Skin epidermis (tissue), 12 donors: ENCODE measurements around the gene KCNE4.
A peak's percentile ranks its signal among the peaks of the same experiment; 100 is the strongest.

Experiments used
- H3K27ac ChIP-seq, 21 experiments: fragments of 200-600 bp; sonication (generic) in 11 of 21; one replicate each; pipeline ENCODE4 v1.5.0; 2020; ENCODE audit warnings: mild to moderate bottlenecking in 3 of 21, inconsistent platforms in 2 of 21, moderate library complexity in 2 of 21
- H3K4me3 ChIP-seq, 7 experiments: fragments of 200-600 bp; sonication (generic) in 2 of 7; one replicate each; pipeline ENCODE4 v1.5.0; 2020; ENCODE audit warnings: inconsistent platforms in 2 of 7, mild to moderate bottlenecking in 2 of 7, moderate library complexity in 1 of 7

The KCNE4 gene

DNA sequence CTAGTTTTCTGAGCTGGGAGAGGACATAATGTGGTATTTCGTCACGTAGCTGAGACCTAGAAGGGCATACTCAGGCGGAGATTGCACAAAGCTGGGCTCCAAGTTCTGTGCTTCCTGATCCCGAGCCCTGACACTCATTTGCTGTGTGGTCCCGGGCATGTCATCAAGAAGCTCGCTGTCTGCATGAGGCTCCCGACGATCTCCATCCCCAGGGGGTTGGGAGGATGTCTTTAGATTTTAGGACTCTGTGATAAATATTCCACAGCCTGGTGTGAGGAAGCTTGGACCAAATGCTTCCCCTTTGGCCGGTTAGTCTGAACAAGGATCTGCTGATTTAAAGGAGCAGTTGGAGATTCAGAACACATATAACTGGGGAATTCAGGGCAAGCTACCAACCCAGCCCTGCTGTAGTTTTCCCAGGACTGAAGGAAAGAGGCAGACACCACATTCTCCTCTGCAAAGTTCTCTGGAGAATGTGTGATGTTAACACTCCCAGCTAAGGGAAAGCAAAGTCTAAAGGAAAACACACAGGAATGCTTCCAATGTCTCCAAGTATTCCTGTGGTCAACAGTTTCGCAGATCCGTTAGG, 2.3 kb downstream of the KCNE4 start:
- Histone ChIP-seq H3K27ac (peak overlapping the region in 16 of 21 experiments; percentile 11 to 80 (median 71)), H3K4me3 (peak overlapping the region in 2 of 7 experiments; percentile 23 to 29)

DNA sequence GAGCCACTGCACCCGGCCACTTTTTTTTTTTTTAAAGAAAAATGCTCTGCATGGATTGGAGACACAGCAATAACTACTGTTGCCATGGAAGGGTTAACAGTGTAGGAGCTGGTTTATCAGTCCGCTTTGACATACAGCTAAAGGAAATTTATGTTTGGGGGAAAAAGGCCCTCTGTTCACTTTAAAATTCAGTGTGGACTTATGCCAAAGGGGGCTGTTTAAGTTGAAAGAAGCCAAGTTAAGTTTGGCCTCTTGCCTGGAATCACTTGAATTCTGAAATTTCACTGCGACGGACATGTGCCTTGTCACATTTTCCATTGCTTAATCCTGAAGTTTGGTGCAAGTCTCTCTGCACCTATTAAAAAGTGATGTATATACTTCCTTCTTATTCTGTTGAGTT, 3.1 kb downstream of the KCNE4 start:
- H3K27ac ChIP-seq: peak overlapping the region in 8 of 21 experiments; percentile 39 to 80 (median 78)
- peak overlapping the region in 1 of 7 experiments; percentile 29 for H3K4me3 ChIP-seq

DNA sequence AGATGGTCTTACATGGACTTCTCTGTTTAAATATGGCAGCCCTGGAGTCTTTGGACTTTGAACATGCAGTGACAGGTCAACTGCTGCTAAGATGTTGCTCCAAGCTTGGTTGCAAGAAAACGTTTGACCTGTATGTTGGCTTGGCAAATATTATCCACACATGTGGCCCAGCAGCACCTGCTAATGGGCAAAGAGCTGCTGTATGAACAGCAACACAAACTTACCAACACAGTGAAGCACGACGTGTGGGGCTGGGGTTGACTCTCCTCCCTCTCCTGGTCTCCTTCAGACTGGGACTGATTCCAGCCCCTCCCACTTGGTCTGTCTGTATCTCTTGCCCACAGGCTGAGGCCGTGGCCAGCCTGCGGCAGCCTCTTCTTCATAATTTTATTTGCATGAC, 3.8 kb downstream of the KCNE4 start:
- Histone ChIP-seq H3K4me3 (no peak overlapping the region), H3K27ac (peak overlapping the region in 12 of 21 experiments; percentile 4 to 80 (median 49))

DNA sequence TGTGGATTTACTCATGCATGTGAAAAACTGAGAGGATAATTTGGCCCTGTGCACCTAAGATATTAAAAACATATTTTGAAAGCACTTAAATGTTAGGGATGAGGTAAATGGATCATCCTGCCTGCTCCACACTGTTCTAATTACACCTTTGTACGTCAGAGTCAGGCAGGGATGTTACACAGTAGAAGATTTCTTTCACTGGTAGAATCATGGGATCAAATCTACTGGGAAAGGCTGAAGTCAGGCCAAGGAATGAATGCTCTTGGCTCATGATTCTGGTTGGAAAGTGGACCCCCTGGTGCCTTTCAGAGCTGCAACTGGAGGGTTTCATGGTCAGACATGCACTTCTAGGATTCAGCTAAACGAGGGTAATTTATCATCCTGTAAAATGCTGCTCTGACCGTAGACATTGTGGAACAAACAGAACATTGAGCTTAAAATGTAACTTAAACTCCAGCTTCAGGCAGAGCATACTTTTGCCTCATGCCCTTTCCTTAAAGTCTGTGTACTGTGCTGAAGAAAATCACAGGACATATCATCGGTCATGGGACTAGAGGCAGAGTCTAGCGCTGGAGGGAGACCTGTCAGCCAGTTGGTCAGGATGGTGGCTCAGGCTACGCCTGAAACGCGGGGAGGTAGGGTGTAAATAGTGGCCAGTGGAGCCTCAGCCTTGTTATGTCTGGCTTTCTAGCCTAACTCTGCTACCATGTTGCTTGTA, 4.9 kb downstream of the KCNE4 start:
- H3K4me3 ChIP-seq: no peak overlapping the region
- peak overlapping the region in 13 of 21 experiments; percentile 26 to 80 (median 51) for H3K27ac ChIP-seq

- peak overlapping the region in 7 of 21 experiments; percentile 29 to 80 (median 55) for H3K27ac ChIP-seq
- H3K4me3 ChIP-seq: no peak overlapping the region
Measured at GRCh38 chr2:223057569-223057968, 5.6 kb downstream of the KCNE4 start.

- no peak overlapping the region for H3K4me3 ChIP-seq
- H3K27ac ChIP-seq: no peak overlapping the region
Measured at GRCh38 chr2:223058952-223059716, 7.1 kb downstream of the KCNE4 start.

- H3K4me3 ChIP-seq: no peak overlapping the region
Measured at GRCh38 chr2:223060201-223060825, 8.3 kb downstream of the KCNE4 start.

DNA sequence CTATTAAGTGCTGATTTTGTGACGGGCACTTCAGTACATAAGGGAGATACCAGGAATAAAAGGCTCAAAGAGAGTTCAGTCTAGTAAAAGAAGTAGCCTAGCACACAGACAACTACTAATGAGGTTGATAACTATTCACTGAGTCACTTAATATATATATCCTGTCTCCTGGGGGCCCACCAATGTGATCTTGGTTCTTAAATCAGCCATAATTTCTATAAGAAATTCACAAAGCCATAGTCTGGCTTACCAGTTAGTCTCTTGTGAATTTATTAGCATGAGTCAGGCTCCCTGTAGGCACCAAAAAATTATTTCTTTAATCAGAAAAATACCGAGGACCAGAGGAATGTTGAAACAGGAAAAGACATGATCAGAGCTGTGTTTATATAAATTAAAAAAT, 10.4 kb downstream of the KCNE4 start:
- H3K27ac ChIP-seq: peak overlapping the region in 3 of 21 experiments; percentile 16 to 59 (median 27)
- H3K4me3 ChIP-seq: no peak overlapping the region

More at GRCh38 chr2:223060201-223060825, 8.3 kb downstream of the KCNE4 start:
- H3K27ac ChIP-seq: no peak overlapping the region

- Histone ChIP-seq H3K27ac (no peak overlapping the region), H3K4me3 (no peak overlapping the region)
Measured at GRCh38 chr2:223065107-223065506, 13.1 kb downstream of the KCNE4 start.

DNA sequence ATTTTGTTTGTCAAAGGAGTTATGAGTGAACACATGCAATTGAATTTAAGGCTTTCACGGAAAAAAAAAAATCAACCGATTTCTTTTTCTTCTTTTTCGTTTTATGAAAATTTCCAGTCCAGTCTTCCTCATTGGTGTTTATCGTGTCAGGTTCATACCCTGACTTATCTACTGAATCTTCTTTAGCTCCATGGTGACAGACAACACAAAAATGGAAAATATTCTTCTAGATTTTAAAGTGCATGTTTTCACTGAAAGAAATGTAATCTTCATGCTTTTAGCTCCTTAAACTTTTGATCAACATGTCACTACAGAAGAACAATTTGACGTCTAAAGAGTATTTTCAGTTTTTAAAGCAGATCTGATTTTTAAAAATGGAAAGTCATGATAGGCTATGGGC, 14.7 kb downstream of the KCNE4 start:
- H3K4me3 ChIP-seq: no peak overlapping the region

DNA sequence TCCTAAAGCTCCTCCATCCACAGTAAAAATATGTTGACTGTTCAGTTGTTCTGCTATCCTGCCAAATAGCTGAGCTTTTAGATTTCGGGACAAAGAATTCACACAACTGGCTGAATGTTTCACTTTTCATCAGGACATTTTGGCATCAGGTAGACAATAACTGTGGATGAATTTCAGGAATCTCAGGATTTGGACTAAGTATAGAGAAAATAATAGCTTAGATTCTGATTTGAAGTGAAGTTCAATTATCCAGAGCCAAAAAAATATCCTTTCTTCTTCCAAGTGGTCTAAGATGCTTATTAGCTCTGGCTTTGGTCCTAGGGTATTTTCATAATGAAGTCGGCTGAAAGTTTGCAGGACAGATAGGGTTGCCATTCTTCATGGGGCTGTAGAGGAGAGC, 16.1 kb downstream of the KCNE4 start:
- H3K27ac ChIP-seq: no peak overlapping the region
- no peak overlapping the region for H3K4me3 ChIP-seq

More for the DNA sequence above, 14.7 kb downstream of the KCNE4 start:
- no peak overlapping the region for H3K27ac ChIP-seq

- Histone ChIP-seq H3K27ac (no peak overlapping the region), H3K4me3 (no peak overlapping the region)
Measured at GRCh38 chr2:223069465-223069864, 17.5 kb downstream of the KCNE4 start.

- Histone ChIP-seq H3K27ac (no peak overlapping the region), H3K4me3 (no peak overlapping the region)
Measured at GRCh38 chr2:223069988-223070387, 18.0 kb downstream of the KCNE4 start.

DNA sequence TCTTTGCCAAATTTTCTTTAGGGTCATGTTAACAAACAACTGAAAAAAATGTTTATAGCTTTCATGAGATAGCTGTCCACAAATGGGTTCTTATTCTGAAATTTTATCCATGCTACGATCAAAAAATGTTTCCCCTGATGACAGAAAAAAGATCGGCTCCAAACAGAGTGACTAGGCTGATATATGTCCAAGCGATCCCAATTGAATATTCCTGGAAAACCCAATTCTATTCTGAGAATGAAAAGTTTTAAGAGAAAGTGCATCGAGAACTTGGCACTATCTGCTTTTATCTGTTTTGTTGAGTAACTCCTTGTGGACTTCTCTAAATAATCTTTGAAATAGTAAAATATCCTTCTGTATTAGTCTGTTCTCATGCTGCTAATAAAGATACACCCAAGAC, 19.1 kb downstream of the KCNE4 start:
- Histone ChIP-seq H3K27ac (no peak overlapping the region), H3K4me3 (no peak overlapping the region)

- H3K27ac ChIP-seq: peak overlapping the region in 2 of 21 experiments; percentile 7 to 16
- H3K4me3 ChIP-seq: no peak overlapping the region
Measured at GRCh38 chr2:223072826-223073225, 20.8 kb downstream of the KCNE4 start.

- Histone ChIP-seq H3K27ac (peak overlapping the region in 2 of 21 experiments; percentile 51 to 52), H3K4me3 (no peak overlapping the region)
Measured at GRCh38 chr2:223075301-223076270, 23.6 kb downstream of the KCNE4 start.

DNA sequence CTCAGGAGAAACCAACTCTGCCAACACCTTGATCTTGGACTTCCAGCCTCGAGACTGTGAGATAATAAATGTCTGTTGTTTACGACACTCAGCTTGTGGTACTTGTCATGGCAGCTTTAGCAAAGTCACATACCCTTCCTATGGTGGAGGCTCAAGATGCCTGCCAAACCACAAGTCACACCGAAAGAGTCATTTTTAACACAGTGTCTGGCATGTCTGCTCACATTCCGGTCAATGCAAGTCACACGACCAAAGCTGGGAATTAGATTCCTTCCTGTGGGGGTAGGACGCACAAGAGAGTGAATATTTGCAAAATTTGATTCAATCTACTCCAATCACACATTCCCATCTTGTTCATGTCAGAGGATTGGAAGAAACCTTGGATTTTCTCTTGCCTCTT, 24.6 kb downstream of the KCNE4 start:
- H3K4me3 ChIP-seq: no peak overlapping the region
- peak overlapping the region in 2 of 21 experiments; percentile 51 to 52 for H3K27ac ChIP-seq

- Histone ChIP-seq H3K27ac (no peak overlapping the region), H3K4me3 (no peak overlapping the region)
Measured at GRCh38 chr2:223078482-223078881, 26.5 kb downstream of the KCNE4 start.

- Histone ChIP-seq H3K4me3 (no peak overlapping the region), H3K27ac (no peak overlapping the region)
Measured at GRCh38 chr2:223079378-223079777, 27.4 kb downstream of the KCNE4 start.
